ENCODE measurements around the gene RAB11FIP4. TPM values are rescaled to one million over a fixed set of nuclear protein-coding genes. Genes with fewer than 3 reads are reported as not detected.

The RAB11FIP4 gene
- total and polyA plus RNA-seq, 10 of the 15 experiments (the other 5 are each of a cell fraction or from before 2014, with no cell fraction given), result 1.4 to 27.0 (median 17.6) TPM

DNA sequence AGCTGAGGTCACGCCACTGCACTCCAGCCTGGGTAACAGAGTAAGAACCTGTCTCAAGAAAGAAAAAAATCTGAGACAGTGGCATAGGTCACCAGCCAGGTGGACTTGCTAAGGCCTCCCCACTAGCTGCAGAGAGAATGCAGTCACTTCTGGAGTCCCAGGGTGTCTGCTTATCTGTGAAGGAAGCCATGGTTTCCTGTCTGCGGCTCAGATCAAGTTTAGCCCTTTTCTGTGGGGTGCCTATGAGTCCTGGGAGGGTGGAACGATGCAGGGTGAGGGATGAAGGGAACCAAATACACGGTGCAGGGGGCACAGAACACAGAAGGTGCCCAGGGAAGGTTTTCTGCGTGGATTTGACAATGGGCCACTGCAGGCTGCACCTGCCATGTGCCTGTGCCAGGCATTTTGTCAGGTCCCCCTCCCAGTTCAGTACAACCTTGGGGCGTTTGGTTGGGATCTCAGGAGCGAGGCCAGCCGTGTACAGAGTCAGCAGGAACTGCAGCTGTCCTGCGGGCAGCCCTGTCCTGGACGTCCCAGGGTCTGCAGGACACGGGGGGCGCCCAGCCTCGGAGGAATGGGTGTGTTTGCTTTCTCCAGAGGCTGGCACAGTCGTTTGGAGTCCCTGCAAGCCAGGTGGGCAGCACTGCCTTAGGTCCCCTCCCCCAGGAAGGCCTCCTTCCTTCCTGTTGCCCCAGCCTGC lies 41.8 kb downstream of the RAB11FIP4 start:
- Histone ChIP-seq H3K36me3 (ENCODE audit: control insufficient read depth in 2 of 2, insufficient read depth in 2 of 2, low read length in 1 of 2) (no peaks in the 10 kb centered on the region), H3K27me3 (replicated peaks in 1 of 2; ENCODE audit: control insufficient read depth in 2 of 2, insufficient read depth in 2 of 2, low read length in 1 of 2) (no peaks in the 10 kb centered on the region), H3K4me2 (ENCODE audit: control insufficient read depth, insufficient read depth) (no peak overlapping the region), H3K27ac (ENCODE audit: control insufficient read depth, insufficient read depth) (no peak overlapping the region), H4K20me1 (ENCODE audit: control insufficient read depth, insufficient read depth) (no peaks in the 10 kb centered on the region), H3K4me3 (no peak overlapping the region), H3K4me1 (ENCODE audit: control insufficient read depth, insufficient read depth, low read length) (no peaks in the 10 kb centered on the region), H3K79me2 (ENCODE audit: control insufficient read depth, insufficient read depth, low read length) (no peaks in the 10 kb centered on the region), H3K9me3 (replicated peaks; ENCODE audit: control insufficient read depth, insufficient read depth, low read length) (no peaks in the 10 kb centered on the region), H2AFZ (ENCODE audit: control insufficient read depth, low read depth, low read length) (no peak overlapping the region), H3K9ac (ENCODE audit: control insufficient read depth, insufficient read depth, low read length) (no peak overlapping the region)
- no peak for DNase-seq (ENCODE audit: low read depth, low spot score)
- ATAC-seq, result peak; percentile 46
- ChIA-PET SMC1A (ENCODE audit: uncharacterized antibody, unreplicated experiment) (interaction anchor here (1.0 kb wide), 1 partner anchor 195 kb away, joined by 3 read pairs; no protein-coding TSS in a partner anchor), RAD21 (ENCODE audit: unreplicated experiment) (no interaction called here), POLR2A (interaction anchor here (0.6 kb wide), 1 partner anchor 86 kb away, joined by 3 read pairs; no protein-coding TSS in a partner anchor), CTCF (interaction anchor here (0.7 kb wide), 1 partner anchor 475 kb away, joined by 3 read pairs; no protein-coding TSS in a partner anchor)
- WGBS (ENCODE audit: insufficient coverage, insufficient replicate concordance, low lambda C conversion rate, missing lambda C conversion rate), result 7% methylated on average over 14 of the region's 14 CpGs
- FAIRE-seq, result no peak
- intact Hi-C loops (cut with micrococcal nuclease; ENCODE audit: unreplicated experiment) (no loop called here), in situ Hi-C loops (cut with MboI) (no loop called here)
- BruUV-seq (replicated peaks), result no TSS peak
- TF ChIP-seq MXI1 (IDR thresholded peaks at IDR 0.05; ENCODE audit: low read depth, low read length) (no peak), TAF1 (IDR thresholded peaks at IDR 0.05; ENCODE audit: borderline replicate concordance, low read depth, low read length) (no peak), SREBF2 (IDR thresholded peaks at IDR 0.05; ENCODE audit: low read length) (no peak), RELB (IDR thresholded peaks at IDR 0.05; ENCODE audit: low read depth) (no peak), GATAD2B (conservative IDR thresholded peaks at IDR 0.05; ENCODE audit: low read depth) (no peak), RAD21 (IDR thresholded peaks at IDR 0.05; ENCODE audit: insufficient read depth, low read depth, low read length) (no peak)
